Measurements from ENCODE around the gene SLC26A6. TPM values are rescaled to one million over a fixed set of nuclear protein-coding genes. Genes with fewer than 3 reads are reported as not detected.

The SLC26A6 gene
- total RNA-seq, 2 donors from 2014 or later: 18.4 to 30.0 TPM

- H3K27ac ChIP-seq: peak overlapping the region; percentile 79 to 84
- H3K4me3 ChIP-seq: no peak overlapping the region
- no peak for TF ChIP-seq POLR2AphosphoS5 (IDR thresholded peaks at IDR 0.05)
- intact Hi-C loops (cut with DNase I): loop anchor here (5.0 kb wide), 2 partner anchors 42 to 132 kb away; partner anchors contain the start of gene PFKFB4
- no peaks in the 10 kb centered on the region for H3K9me3 ChIP-seq
- H3K27me3 ChIP-seq (replicated peaks; ENCODE audit: insufficient read depth): no peaks in the 10 kb centered on the region
- H3K36me3 ChIP-seq: peaks cover 17 to 35% of the 10 kb centered on the region in 2 donors
- H3K4me1 ChIP-seq (replicated peaks): peaks cover 27% of the 10 kb centered on the region
- no peak for DNase-seq (ENCODE audit: low spot score)
- WGBS: 73% methylated on average over 12 of the region's 12 CpGs
These were observed 35.6 kb downstream of the SLC26A6 start for GRCh38 chr3:48599509-48600285.

- TF ChIP-seq POLR2AphosphoS5 (IDR thresholded peaks at IDR 0.05) (peak; percentile 86), POLR2A (IDR thresholded peaks at IDR 0.05) (no peak)
- TF ChIP-seq, protein P1, sequence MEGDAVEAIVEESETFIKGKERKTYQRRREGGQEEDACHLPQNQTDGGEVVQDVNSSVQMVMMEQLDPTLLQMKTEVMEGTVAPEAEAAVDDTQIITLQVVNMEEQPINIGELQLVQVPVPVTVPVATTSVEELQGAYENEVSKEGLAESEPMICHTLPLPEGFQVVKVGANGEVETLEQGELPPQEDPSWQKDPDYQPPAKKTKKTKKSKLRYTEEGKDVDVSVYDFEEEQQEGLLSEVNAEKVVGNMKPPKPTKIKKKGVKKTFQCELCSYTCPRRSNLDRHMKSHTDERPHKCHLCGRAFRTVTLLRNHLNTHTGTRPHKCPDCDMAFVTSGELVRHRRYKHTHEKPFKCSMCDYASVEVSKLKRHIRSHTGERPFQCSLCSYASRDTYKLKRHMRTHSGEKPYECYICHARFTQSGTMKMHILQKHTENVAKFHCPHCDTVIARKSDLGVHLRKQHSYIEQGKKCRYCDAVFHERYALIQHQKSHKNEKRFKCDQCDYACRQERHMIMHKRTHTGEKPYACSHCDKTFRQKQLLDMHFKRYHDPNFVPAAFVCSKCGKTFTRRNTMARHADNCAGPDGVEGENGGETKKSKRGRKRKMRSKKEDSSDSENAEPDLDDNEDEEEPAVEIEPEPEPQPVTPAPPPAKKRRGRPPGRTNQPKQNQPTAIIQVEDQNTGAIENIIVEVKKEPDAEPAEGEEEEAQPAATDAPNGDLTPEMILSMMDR (IDR thresholded peaks at IDR 0.05): peak in 2 of 4 experiments; percentile 26 to 28
- Histone ChIP-seq H3K27me3 (replicated peaks; ENCODE audit: insufficient read depth) (no peaks in the 10 kb centered on the region), H3K4me3 (no peak overlapping the region), H3K9me3 (no peaks in the 10 kb centered on the region), H3K4me1 (replicated peaks) (peaks cover 27% of the 10 kb centered on the region), H3K36me3 (peaks cover 11 to 29% of the 10 kb centered on the region in 2 donors), H3K27ac (peak overlapping the region; percentile 79 to 84)
- WGBS: 22% methylated on average over 11 of the region's 11 CpGs
- intact Hi-C loops (cut with DNase I): loop anchor here (5.0 kb wide), 2 partner anchors 42 to 132 kb away; partner anchors contain the start of gene PFKFB4
- peak; percentile 98 for DNase-seq (ENCODE audit: low spot score)
These were observed 36.2 kb downstream of the SLC26A6 start for GRCh38 chr3:48599077-48599501.

DNA sequence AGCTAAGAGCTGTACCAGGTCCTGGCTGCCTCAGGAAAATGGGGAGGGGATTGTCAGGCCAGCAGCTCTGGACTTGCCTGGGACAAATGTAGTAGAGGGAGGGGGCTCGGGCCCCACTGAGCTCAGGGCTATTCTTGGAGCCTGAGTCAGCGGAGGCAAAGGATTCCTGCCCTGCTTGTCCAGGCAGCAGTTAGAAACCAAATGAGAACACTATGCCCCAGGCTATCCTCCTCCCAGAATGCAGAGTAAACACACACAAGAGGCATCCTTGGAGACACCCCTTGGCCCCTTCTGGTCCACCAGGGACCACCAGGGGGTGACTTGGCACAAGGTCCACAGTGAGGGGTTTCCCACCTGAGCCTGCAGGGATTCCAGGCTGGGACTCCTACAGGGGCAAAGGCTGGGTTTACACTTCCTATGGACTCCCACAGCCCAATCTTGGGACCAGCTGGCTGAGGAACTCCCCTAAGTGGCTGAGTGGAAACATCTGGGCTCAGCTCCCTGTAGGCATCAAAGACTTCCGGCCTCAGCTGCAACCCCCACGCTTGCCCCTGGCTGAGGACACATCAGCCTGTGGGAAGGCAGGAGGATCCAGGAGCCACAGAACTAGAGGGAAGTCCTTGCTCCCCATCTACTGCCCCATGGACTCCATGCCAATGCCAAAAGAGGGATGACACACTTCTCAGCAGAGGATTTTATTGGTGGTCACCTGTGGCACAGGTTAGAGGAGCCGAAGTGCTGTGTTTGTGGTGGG, 36.8 kb downstream of the SLC26A6 start:
- H3K27ac ChIP-seq: peak overlapping the region; percentile 79 to 84
- H3K36me3 ChIP-seq: peaks cover 5 to 24% of the 10 kb centered on the region in 2 donors
- H3K27me3 ChIP-seq (replicated peaks; ENCODE audit: insufficient read depth): no peaks in the 10 kb centered on the region
- no peak overlapping the region for H3K4me3 ChIP-seq
- H3K9me3 ChIP-seq: no peaks in the 10 kb centered on the region
- TF ChIP-seq, protein P1 (IDR thresholded peaks at IDR 0.05): no peak
- peak; percentile 40 for TF ChIP-seq POLR2A (IDR thresholded peaks at IDR 0.05)
- TF ChIP-seq POLR2AphosphoS5 (IDR thresholded peaks at IDR 0.05): peak; percentile 80
- 14% methylated on average over 5 of the region's 5 CpGs for WGBS
- peak; percentile 93 for DNase-seq (ENCODE audit: low spot score)
- H3K4me1 ChIP-seq (replicated peaks): peaks cover 27% of the 10 kb centered on the region
- intact Hi-C loops (cut with DNase I): loop anchor here (5.0 kb wide), 2 partner anchors 41 to 131 kb away; partner anchors contain the start of gene PFKFB4

GRCh38 chr3:48597408-48597800, 37.9 kb downstream of the SLC26A6 start:
- DNase-seq (ENCODE audit: low spot score): no peak
- peak overlapping the region; percentile 79 to 84 for H3K27ac ChIP-seq
- H3K4me3 ChIP-seq: no peak overlapping the region
- TF ChIP-seq POLR2AphosphoS5 (IDR thresholded peaks at IDR 0.05) (no peak), POLR2A (IDR thresholded peaks at IDR 0.05) (no peak)
- TF ChIP-seq, protein P1 (IDR thresholded peaks at IDR 0.05): no peak
- intact Hi-C loops (cut with DNase I): loop anchor here (5.0 kb wide), 2 partner anchors 40 to 130 kb away; partner anchors contain the start of gene PFKFB4
- peaks cover 27% of the 10 kb centered on the region for H3K4me1 ChIP-seq (replicated peaks)
- H3K27me3 ChIP-seq (replicated peaks; ENCODE audit: insufficient read depth): no peaks in the 10 kb centered on the region
- WGBS: 80% methylated on average over 6 of the region's 6 CpGs
- no peaks in the 10 kb centered on the region for H3K9me3 ChIP-seq
- H3K36me3 ChIP-seq: peaks cover 0 to 16% of the 10 kb centered on the region in 2 donors
